Stimulated activated CD8-positive, alpha-beta memory T cell treated with anti-CD3 and anti-CD28 coated beads, Interleukin-12 subunit alpha, Interleukin-12 subunit beta, amount 100 ng/mL, for 4 hours (primary cell): Measurements from ENCODE around the gene PPM1J.

Source experiments
- DNase-seq: peaks from one replicate; pipeline ENCODE4 v3.0.0-alpha.2; 2020; ENCODE audit warnings: low read depth

PPM1J gene

DNA sequence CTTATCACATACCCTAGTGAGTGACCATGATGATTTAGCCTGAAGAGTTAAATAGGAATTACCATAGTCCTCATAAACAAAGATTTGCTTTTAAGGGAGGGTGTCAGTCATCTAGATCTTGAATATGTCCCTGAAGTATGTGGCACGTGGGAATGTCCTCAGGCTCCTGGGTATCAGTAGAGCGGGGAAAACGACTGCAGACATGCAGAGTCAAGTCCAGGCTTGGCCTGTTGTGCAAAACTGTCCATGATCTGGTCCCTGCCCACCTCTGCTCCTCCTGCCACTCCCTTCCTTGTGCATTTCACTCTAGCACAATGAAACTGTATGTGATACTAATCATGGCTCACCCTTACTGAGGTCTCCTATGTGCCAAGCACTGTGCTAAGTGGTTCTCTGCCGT, 27.8 kb downstream of the PPM1J start:
- no peak for DNase-seq

DNA sequence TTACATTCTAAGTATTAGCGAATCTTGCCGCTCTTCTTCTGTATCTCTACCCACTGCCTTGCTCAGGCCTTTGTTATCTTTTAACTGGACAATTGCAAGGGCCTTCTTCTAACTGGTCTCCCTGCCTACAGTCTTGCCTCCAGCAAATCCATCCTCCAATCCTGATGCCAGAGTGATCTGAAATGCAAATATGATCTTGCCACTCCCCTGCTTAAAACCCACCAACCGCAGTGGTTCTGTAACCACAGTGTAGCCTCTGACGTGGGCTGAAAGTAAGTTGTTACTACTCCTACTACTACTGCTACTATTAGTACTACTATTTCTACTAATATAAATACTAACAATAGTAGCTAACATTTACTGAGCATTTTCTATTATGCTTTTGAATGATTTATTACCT, 28.3 kb downstream of the PPM1J start:
- no peak for DNase-seq

GRCh38 chr1:112686417-112686816, 28.7 kb downstream of the PPM1J start:
- no peak for DNase-seq

DNA sequence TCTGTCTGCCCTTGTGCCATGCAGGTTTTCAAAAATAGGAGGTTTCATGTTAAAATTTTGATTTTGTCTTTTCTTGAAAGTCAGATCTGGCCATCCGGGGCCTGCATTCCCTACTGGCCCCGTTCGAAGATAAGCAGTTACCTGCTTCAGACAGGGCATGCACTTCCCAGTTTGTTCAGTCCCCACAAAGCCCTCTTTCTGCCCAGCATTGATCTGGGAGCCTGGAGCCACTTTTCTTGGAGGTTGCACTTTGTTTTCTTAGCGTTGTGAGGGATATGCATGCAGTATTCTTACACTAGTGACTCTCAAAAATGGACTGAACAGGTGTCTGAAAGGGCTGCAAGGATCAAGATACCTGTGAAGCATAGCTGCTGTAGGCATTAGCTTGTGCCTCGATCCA, 29.2 kb downstream of the PPM1J start:
- no peak for DNase-seq

DNA sequence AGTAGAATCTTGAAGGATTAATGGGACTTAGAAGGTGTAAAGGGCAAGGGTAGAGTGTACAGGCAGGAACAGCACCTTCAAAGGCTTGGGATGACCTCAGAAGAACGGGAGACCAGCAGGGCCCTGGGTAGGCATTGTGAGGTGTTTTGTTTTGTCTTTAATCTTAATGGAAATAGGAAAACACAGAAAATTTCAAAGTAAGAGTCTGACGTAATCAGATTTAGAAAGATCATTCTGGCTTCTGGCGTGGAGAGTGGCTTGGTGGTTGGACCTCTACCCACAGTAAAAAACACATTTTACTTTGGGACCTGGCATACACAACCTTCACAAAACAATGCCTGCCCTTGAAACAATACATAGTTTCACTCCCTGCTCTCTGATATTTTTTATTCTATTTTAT, 36.5 kb downstream of the PPM1J start:
- no peak for DNase-seq

- DNase-seq: no peak
Observed at GRCh38 chr1:112677501-112677900, 37.6 kb downstream of the PPM1J start.

GRCh38 chr1:112676543-112676942, 38.6 kb downstream of the PPM1J start:
- DNase-seq: no peak

DNA sequence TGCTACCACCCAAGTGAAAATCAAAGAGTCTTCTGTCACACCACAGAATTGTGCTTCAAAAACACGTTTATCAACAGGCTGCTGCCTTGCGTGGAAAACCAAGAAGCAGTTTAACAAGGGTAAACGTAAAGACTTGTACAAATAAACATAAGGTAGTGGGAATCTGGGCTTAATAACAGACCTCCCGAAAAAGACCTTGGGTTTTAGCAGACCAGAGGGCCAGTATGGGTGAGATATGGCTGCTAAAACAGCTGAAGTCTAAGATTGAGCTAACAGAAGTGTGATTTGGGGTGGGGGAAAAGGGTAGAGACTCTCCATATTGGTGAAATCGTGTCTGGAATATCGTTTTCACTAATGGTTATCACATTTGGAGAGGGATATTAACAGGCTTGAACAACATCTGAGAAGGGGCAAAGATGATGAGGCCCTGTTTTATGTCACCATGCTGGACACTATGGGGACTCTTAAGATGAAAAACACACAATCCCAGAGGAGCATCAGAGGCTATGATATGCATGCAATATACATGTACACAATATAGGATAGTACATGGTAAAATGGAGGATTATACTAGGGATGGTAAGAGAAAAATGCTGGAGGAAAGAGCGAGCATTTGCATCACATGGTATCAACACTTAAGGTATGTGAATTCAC, 39.3 kb downstream of the PPM1J start:
- no peak for DNase-seq

DNA sequence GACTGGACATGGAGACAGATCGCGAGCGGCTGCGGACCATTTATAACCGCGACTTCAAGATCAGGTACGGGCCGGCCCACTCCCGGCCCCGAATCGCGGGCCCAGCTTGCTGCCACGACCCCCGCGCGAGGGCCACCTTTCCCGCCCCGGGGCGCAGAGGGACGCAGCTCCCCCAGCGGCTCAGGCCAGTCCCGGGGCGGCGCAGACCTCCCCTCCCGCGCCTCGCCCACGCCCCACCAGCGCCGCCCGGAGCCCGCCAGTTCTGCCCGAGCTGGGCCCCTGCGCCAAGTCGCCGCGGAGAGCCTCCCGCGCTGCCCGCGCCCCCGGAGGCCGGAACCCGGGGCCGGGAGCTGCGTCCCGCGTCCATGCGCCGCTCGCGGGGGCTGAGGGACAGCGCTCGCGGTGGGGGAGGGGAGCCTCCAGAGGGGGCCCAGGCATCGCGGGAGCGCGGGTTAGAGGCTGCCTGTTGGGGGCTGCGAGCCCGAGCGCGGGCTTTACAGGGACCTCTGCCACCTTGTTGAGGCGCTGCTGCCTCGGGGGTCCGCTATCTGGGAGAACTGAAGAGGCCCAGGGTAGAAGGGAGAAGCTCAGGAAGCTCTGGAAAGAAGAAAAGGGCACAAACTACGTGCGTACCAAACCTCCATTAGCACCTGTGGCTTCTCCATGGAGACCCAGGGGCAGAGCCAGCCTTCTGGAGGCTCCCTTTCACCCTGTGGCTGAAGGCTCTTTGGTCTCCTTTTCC, 40.0 kb downstream of the PPM1J start:
- peak; percentile 30 for DNase-seq

DNA sequence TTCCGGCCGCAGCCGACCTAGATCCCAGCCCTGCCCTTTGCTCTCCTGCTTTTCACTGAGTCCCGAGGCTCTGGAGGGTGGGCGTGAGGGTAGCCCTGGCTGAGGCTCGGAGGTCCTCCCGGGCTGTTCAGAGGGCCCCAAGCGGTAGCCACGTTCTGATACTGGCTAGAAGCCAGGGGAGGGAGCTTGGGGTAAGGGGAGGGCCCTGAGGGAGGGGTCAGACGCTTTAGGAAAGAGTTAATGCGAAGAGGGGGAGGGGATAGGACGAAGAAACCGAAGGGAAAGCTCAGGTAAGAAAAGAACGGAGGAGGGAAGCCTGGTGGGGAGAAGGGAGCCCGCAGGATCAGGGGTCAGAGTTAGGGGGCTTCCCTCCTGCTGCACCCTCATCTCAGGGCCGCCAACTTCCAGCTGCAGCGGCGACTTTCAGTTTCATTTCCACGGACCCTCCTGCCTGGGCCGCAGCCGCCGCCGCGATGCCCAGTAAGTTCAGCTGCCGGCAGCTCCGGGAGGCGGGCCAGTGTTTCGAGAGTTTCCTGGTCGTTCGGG, 40.6 kb downstream of the PPM1J start, which contains the start of gene MOV10:
TSS of gene MOV10 (plus strand) at position 220 of the 546 bp plus-strand sequence. CDS start at position 474, 254 bp downstream.
- DNase-seq: peak; percentile 40

DNA sequence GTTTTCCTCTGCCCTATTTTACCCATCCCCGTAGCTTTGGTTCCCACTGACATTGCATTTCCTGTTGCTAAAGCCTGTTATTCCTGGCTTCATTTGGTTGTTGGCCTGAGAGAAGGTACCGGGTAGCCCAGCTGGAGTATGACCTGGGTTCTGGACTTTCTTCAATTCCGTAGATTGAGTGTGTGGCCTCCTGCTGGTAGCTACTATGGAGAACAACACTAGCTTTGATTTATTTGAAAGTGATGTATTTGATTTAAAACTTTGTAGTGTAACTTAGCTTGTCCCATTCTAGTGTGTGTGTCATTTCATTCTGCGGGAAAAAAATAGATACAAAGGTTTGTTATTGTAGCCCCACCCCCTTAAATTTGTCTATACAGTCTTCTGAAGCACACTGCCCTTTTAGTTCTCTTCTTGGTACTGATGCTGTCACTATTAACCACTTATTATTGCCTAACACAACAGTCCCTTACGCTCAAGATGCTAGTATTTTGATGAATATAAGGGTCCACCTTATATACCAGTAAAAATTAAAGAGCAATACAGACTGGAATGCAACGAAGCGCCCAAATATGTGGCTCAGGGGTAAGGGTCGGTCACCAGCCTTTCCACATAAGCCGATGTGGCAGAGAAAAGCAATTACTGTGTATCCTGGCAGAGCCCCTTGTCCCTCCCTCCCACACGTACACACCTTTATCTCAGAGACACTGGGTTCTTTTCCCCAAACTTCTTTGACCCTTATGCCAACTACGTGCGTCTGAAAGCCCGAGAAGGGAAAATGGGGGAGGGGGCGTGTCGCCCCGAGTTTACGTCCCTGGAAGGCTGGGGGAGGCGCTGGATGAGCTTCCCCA, 41.3 kb downstream of the PPM1J start:
- DNase-seq: no peak

DNA sequence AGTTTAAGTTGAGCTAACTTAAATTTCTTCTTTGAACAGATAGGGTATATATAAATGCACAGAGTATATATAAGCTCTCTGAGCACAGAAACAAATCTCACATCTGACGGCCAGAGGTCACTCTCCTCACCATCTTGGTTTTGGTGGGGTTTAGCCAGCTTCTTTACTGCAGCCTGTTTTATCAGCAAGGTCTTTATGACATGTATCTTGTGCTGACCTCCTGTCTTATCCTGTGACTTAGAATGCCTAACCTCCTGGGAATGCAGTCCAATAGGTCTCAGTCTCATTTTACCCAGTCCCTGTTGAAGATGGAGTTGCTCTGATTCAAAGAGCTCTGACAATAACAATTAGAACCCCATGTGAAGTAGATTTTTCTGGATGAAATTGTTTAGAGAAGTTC, 42.3 kb downstream of the PPM1J start:
- no peak for DNase-seq

DNA sequence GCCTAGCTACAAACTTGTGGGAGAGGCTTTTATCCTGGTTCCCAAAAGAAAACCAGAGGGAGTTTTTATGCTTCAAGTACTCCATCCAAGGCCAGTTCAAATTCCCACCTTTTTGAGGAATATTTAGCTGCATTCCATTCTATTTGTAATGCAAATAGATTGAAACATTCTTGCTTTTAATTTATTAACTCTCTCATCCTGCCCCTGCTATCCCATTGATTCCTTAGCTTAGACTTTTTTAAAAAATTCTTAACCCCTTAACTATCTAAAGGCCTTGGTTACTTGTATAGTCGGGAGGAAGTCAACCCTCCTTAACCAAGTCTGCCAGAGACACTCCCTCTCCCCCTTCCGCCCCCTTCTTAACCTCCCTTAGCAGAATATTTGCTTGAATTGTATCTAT, 43.1 kb downstream of the PPM1J start:
- no peak for DNase-seq

DNA sequence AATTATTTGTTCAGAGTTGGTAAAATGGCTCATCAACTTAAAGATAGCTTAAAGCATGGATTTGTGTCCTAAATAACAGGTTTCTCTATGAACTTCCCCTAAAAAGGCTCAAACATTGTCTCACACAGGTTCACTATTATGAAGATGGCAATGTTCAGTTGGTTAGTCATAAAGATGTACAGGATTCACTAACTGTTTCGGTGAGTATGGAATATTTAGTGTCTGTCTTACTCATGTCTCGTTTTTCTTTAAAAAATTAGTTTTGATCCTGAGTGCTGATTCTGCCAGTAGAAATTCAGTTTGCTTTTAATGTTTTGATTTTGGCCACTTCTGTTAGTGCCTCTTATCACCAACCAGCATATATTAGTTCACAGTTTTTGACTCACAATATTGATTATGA, 48.2 kb downstream of the PPM1J start:
- no peak for DNase-seq

DNA sequence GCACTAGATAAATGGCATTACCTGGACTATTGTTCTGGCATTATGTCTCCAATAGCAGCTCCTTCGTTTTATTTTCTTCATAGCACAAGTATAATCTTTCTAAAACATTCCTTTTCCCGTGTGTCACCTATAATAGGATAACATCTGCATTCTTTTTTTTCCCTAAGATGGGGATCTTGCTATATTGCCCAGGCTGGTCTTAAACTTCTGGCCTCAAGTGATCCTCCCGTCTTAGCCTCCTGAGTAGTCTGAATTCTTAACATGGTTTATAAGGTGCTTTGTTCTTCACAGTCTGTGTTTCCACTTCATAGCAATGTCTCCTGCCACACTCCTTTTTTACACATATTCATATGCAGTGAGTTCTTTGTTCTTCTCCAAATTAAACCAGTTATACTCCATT, 49.3 kb downstream of the PPM1J start:
- DNase-seq: no peak
